Activated CD4-positive, alpha-beta T cell treated with anti-CD3 and anti-CD28 coated beads for 4 hours (primary cell): Measurements from ENCODE around the gene DYRK3.
A peak's percentile ranks its signal among the peaks of the same experiment; 100 is the strongest.

ENCODE experiments used
- DNase-seq, 2 donors: peaks; one replicate each; pipeline ENCODE4 v3.0.0-alpha.2; 2020

Gene DYRK3

GRCh38 chr1:206684478-206685333 is 49.4 kb downstream of the DYRK3 start, which contains the start of gene MAPKAPK2:
MAPKAPK2 (plus strand) TSS chr1:206684905; CDS start chr1:206685230, 325 bp downstream.
- DNase-seq = peak; percentile 73 to 85

- DNase-seq = peak; percentile 42 to 43
Observed at GRCh38 chr1:206685334-206685768, 50.0 kb downstream of the DYRK3 start.

GRCh38 chr1:206685769-206686477 is 50.6 kb downstream of the DYRK3 start:
- peak; percentile 22 to 34 for DNase-seq

GRCh38 chr1:206686478-206687249 is 51.3 kb downstream of the DYRK3 start:
- DNase-seq = peak in 1 of 2 donors; percentile 22

GRCh38 chr1:206687251-206687914 is 52.0 kb downstream of the DYRK3 start:
- DNase-seq = no peak

GRCh38 chr1:206687915-206688442 is 52.6 kb downstream of the DYRK3 start:
- DNase-seq = no peak

- DNase-seq = no peak
Observed at GRCh38 chr1:206690516-206690915, 55.2 kb downstream of the DYRK3 start.

GRCh38 chr1:206691604-206692003 is 56.3 kb downstream of the DYRK3 start:
- DNase-seq = no peak

- DNase-seq = no peak
Observed at GRCh38 chr1:206693029-206693428, 57.7 kb downstream of the DYRK3 start.

GRCh38 chr1:206693592-206693991 is 58.3 kb downstream of the DYRK3 start:
- no peak for DNase-seq

- no peak for DNase-seq
Observed at GRCh38 chr1:206694171-206695124, 59.1 kb downstream of the DYRK3 start.

GRCh38 chr1:206695733-206696132 is 60.4 kb downstream of the DYRK3 start:
- no peak for DNase-seq

- DNase-seq = no peak
Observed at GRCh38 chr1:206696812-206697585, 61.7 kb downstream of the DYRK3 start.

GRCh38 chr1:206698011-206698410 is 62.7 kb downstream of the DYRK3 start:
- no peak for DNase-seq
